Measurements from ENCODE around the gene BUD13. TPM values are rescaled to one million over a fixed set of nuclear protein-coding genes. Genes with fewer than 3 reads are reported as not detected.

BUD13 gene
- total RNA-seq, 1 experiment from 2014 or later = 39.4 TPM

DNA sequence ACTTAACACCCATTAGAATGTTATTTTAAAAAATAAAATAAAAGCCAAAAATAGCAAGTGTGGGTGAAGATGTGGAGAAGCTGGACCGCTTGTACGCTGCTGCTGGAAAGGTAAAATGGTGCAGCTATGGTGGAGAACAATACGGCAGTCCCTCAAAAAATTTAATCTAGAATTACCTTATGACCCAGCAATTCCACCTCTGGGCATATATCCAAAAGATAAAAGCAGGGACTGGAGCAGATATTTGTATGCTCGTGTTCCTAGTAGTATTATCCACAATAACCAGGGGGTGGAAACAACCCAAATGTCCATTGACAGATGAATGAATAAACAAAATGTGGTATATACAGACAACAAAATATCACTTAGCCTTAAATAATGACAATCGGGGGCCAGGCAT is 25.0 kb upstream of the BUD13 start:
- H3K4me3 ChIP-seq (ENCODE audit: low read depth, low read length, poor library complexity, severe bottlenecking) = no peak overlapping the region
- DNase-seq (ENCODE audit: low spot score) = no peak
- no peaks in the 10 kb centered on the region for H3K27me3 ChIP-seq (replicated peaks; ENCODE audit: insufficient read depth, low read depth, low read length, poor library complexity)
- H3K9me3 ChIP-seq (ENCODE audit: low read depth, low read length, poor library complexity, severe bottlenecking) = no peaks in the 10 kb centered on the region
- intact Hi-C loops (cut with micrococcal nuclease; ENCODE audit: unreplicated experiment) = no loop called here
- BruUV-seq (replicated peaks) = no TSS peak
- H3K27ac ChIP-seq (ENCODE audit: low read depth, low read length, poor library complexity, severe bottlenecking) = no peak overlapping the region
- POLR2A ChIA-PET (ENCODE audit: low non-redundant PET) = no interaction called here
- TF ChIP-seq EZH2 (IDR thresholded peaks at IDR 0.05; ENCODE audit: borderline replicate concordance, low read depth, low read length, poor library complexity, severe bottlenecking) = no peak
- TF ChIP-seq, protein P1, sequence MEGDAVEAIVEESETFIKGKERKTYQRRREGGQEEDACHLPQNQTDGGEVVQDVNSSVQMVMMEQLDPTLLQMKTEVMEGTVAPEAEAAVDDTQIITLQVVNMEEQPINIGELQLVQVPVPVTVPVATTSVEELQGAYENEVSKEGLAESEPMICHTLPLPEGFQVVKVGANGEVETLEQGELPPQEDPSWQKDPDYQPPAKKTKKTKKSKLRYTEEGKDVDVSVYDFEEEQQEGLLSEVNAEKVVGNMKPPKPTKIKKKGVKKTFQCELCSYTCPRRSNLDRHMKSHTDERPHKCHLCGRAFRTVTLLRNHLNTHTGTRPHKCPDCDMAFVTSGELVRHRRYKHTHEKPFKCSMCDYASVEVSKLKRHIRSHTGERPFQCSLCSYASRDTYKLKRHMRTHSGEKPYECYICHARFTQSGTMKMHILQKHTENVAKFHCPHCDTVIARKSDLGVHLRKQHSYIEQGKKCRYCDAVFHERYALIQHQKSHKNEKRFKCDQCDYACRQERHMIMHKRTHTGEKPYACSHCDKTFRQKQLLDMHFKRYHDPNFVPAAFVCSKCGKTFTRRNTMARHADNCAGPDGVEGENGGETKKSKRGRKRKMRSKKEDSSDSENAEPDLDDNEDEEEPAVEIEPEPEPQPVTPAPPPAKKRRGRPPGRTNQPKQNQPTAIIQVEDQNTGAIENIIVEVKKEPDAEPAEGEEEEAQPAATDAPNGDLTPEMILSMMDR (conservative IDR thresholded peaks at IDR 0.05; ENCODE audit: low read depth, low read length) = no peak
- no peaks in the 10 kb centered on the region for H3K36me3 ChIP-seq (ENCODE audit: insufficient read depth, low read length, poor library complexity, severe bottlenecking)
- CTCF ChIA-PET = no interaction called here
- H3K4me1 ChIP-seq (ENCODE audit: insufficient read depth, low read length, poor library complexity, severe bottlenecking) = no peaks in the 10 kb centered on the region

DNA sequence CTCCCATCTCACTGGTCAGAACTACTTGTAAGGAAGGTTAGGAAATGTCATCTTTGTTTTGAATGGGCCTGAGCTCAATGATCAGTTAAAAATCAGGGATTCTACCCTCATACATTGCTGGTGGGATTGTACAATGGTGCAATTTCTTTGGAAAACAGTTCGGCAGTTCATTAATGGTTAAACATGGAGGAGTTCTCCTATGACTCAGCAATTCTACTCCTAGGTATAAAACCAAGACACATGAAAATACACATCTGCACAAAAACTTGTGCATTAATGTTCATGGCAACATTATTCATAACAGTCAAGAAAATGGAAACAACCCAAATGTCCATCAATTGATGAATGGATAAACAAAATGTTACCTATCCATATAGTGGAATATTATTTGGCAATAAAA is 23.8 kb upstream of the BUD13 start:
- CTCF ChIA-PET = no interaction called here
- no peaks in the 10 kb centered on the region for H3K27me3 ChIP-seq (replicated peaks; ENCODE audit: insufficient read depth, low read depth, low read length, poor library complexity)
- BruUV-seq (replicated peaks) = no TSS peak
- TF ChIP-seq, protein P1 (conservative IDR thresholded peaks at IDR 0.05; ENCODE audit: low read depth, low read length) = no peak
- TF ChIP-seq EZH2 (IDR thresholded peaks at IDR 0.05; ENCODE audit: borderline replicate concordance, low read depth, low read length, poor library complexity, severe bottlenecking) = no peak
- no peaks in the 10 kb centered on the region for H3K36me3 ChIP-seq (ENCODE audit: insufficient read depth, low read length, poor library complexity, severe bottlenecking)
- H3K4me3 ChIP-seq (ENCODE audit: low read depth, low read length, poor library complexity, severe bottlenecking) = no peak overlapping the region
- DNase-seq (ENCODE audit: low spot score) = no peak
- POLR2A ChIA-PET (ENCODE audit: low non-redundant PET) = no interaction called here
- no peak overlapping the region for H3K27ac ChIP-seq (ENCODE audit: low read depth, low read length, poor library complexity, severe bottlenecking)
- intact Hi-C loops (cut with micrococcal nuclease; ENCODE audit: unreplicated experiment) = no loop called here
- no peaks in the 10 kb centered on the region for H3K4me1 ChIP-seq (ENCODE audit: insufficient read depth, low read length, poor library complexity, severe bottlenecking)
- H3K9me3 ChIP-seq (ENCODE audit: low read depth, low read length, poor library complexity, severe bottlenecking) = no peaks in the 10 kb centered on the region

DNA sequence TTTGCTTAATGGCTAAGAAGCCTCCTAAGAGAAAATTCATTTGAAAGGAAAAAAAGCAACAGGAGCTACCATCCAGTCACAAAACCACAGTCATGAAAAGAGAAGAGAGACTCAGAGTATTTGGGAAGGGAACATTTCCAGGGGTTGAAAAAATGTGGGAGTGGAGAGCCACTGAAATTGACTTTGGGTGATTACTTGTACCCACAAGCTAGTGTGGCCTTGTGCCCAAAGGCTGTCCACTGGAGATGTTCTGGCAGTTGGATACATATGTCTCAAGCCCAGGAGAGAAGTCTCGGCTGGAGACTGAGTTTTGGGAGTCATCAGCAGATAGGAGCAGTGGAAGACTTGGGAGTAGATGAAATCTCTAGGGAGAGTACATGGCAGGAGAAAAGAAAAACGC is 22.1 kb upstream of the BUD13 start:
- no peaks in the 10 kb centered on the region for H3K4me1 ChIP-seq (ENCODE audit: insufficient read depth, low read length, poor library complexity, severe bottlenecking)
- H3K27ac ChIP-seq (ENCODE audit: low read depth, low read length, poor library complexity, severe bottlenecking) = no peak overlapping the region
- TF ChIP-seq, protein P1 (conservative IDR thresholded peaks at IDR 0.05; ENCODE audit: low read depth, low read length) = no peak
- no peak for TF ChIP-seq EZH2 (IDR thresholded peaks at IDR 0.05; ENCODE audit: borderline replicate concordance, low read depth, low read length, poor library complexity, severe bottlenecking)
- no peaks in the 10 kb centered on the region for H3K36me3 ChIP-seq (ENCODE audit: insufficient read depth, low read length, poor library complexity, severe bottlenecking)
- no peak overlapping the region for H3K4me3 ChIP-seq (ENCODE audit: low read depth, low read length, poor library complexity, severe bottlenecking)
- ChIA-PET CTCF (interaction anchor here (0.6 to 0.7 kb wide), 2 partner anchors 132 to 579 kb away, joined by 3 to 5 read pairs; no protein-coding TSS in a partner anchor), POLR2A (ENCODE audit: low non-redundant PET) (no interaction called here)
- H3K9me3 ChIP-seq (ENCODE audit: low read depth, low read length, poor library complexity, severe bottlenecking) = no peaks in the 10 kb centered on the region
- no peak for DNase-seq (ENCODE audit: low spot score)
- no peaks in the 10 kb centered on the region for H3K27me3 ChIP-seq (replicated peaks; ENCODE audit: insufficient read depth, low read depth, low read length, poor library complexity)
- intact Hi-C loops (cut with micrococcal nuclease; ENCODE audit: unreplicated experiment) = no loop called here
- no TSS peak for BruUV-seq (replicated peaks)
